Prostate gland (tissue), 2 donors: ENCODE measurements around the gene AGER. TPM values are rescaled to one million over a fixed set of nuclear protein-coding genes. Genes with fewer than 3 reads are reported as not detected.

Experiments
- DNase-seq: peaks from one replicate; pipeline ENCODE4 v3.0.0-alpha.2; 2019; ENCODE audit warnings: low spot score
- H3K27ac ChIP-seq, 2 donors: fragments of 200-600 bp; sonication (generic); 2 replicates each; pipeline ENCODE4 v1.5.1; 2017 to 2019
- H3K27me3 ChIP-seq: fragments of 200-600 bp; sonication (generic); replicated peaks from 2 replicates; pipeline ENCODE4 v1.5.1; 2019; ENCODE audit not compliant: insufficient read depth
- H3K36me3 ChIP-seq, 2 donors: fragments of 200-600 bp; sonication (generic); 1 replicate in 1 of 2; 2 replicates in 1 of 2; pipeline versions ENCODE4 v1.5.1 to v1.8.1; 2017 to 2019
- H3K4me1 ChIP-seq: fragments of 200-600 bp; sonication (generic); replicated peaks from 2 replicates; pipeline ENCODE4 v1.5.1; 2019
- H3K4me3 ChIP-seq, 2 donors: fragments of 200-600 bp; sonication (generic); 2 replicates each; pipeline ENCODE4 v1.5.1; 2017 to 2019
- H3K9me3 ChIP-seq: fragments of 200-600 bp; sonication (generic); 2 replicates; pipeline ENCODE4 v1.5.1; 2017
- CTCF ChIP-seq, 4 experiments: fragments of 200-600 bp in 2 of 4; fragments of 450-650 bp in 2 of 4; sonication (generic) in 2 of 4; IDR thresholded peaks; 1 replicate in 3 of 4; 2 replicates in 1 of 4; pipeline ENCODE4 v1.5.1; 2016 to 2019; ENCODE audit warnings: antibody characterized with exemption in 4 of 4, mild to moderate bottlenecking in 2 of 4, moderate library complexity in 2 of 4
- POLR2A ChIP-seq: fragments of 450-650 bp; IDR thresholded peaks from one replicate; pipeline ENCODE4 v1.6.1; 2016; ENCODE audit warnings: antibody characterized with exemption, mild to moderate bottlenecking
- POLR2AphosphoS5 ChIP-seq: sonication (generic); formaldehyde crosslinking; IDR thresholded peaks from one replicate; pipeline ENCODE4 v1.6.1; 2017; ENCODE audit warnings: antibody characterized with exemption
- whole genome bisulfite sequencing: methylation state at CpG from one replicate; pipeline ENCODE4 v1.1.5; 2018; 5-methylcytosine and 5-hydroxymethylcytosine counted together
- intact Hi-C: fragments of 100-400 bp; cut with DNase I; formaldehyde crosslinking; loops from one replicate; pipeline ENCODE4 v1.14.2; 2022
- total RNA-seq, 2 donors: library from RNA; depleted of rRNA; stranded (reverse); fragments of >200 nt; gene quantifications; one replicate each; pipeline ENCODE4 v1.1.0, GENCODE V29; 2016

Gene AGER
- total RNA-seq, 2 donors from 2014 or later = 3.3 to 3.8 TPM

DNA sequence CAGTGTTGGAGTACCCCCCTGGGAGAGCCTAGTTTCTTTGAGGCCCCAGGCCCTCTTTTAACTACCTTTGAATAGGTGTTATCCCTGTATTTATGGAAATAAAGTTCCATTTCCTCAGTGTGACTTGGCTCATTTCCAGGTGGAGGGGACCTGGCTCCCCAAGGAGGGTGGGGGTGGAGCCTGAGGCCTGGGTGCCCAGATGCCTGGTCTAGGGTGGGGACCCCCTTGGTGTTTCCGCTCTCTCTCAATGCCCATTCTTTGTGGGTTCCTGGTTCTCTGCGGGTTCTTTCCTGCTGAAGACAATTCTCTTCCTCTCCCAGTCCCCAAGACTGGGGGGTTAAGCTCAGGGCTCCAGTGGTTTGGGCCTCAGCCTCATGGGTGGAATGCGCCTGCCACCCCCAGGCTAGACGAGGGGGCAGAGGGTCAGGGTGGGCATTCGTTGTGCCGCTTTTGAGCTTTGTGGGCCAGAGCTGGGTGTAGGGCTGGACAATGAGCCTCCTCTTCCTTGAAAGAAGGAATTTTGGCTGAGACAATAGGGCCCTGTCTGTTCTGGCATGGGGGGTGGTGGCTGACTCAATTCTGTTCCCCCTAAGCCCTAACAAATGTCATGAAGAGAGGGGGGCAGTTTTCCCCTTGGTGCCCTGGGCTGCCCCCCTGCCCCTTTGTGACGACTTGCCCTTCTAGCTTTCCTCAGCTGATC is 20.3 kb downstream of the AGER start:
- Histone ChIP-seq H3K27ac (no peak overlapping the region), H3K9me3 (no peaks in the 10 kb centered on the region), H3K4me3 (no peak overlapping the region), H3K36me3 (no peaks in the 10 kb centered on the region), H3K27me3 (no peaks in the 10 kb centered on the region), H3K4me1 (no peaks in the 10 kb centered on the region)
- WGBS = 86% methylated on average over 7 of the region's 7 CpGs
- no peak for DNase-seq
- intact Hi-C loops = no loop called here
- TF ChIP-seq POLR2AphosphoS5 (no peak), CTCF (IDR thresholded peaks at IDR 0.05) (no peak), POLR2A (no peak)

DNA sequence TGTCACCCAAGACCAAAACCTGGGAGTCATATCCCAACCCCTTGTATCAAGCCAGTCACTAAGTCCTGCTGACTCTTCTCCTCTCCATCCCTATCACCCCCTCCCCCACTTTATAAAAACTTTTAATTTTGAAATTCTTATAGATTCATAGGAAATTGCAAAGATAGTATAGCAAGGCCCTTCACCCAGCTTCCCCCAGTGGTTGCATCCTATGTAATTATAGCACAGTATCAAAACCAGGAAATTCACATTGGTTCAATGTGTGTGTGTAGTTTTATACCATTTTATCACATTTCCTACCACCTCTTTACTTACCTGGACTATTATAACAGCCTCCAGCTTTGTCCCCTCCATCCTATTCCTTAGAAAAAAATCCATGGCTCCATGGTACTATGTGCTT is 26.0 kb downstream of the AGER start:
- no peak overlapping the region for H3K27ac ChIP-seq
- TF ChIP-seq POLR2A = no peak
- TF ChIP-seq POLR2AphosphoS5 = no peak
- TF ChIP-seq CTCF (IDR thresholded peaks at IDR 0.05) = no peak
- intact Hi-C loops = loop anchor here (10.0 kb wide), 2 partner anchors 193 to 253 kb away; partner anchors contain the start of gene ZBTB12
- no peaks in the 10 kb centered on the region for H3K9me3 ChIP-seq
- H3K27me3 ChIP-seq = no peaks in the 10 kb centered on the region
- no peak for DNase-seq
- peaks cover 0 to 5% of the 10 kb centered on the region in 2 donors for H3K36me3 ChIP-seq
- H3K4me3 ChIP-seq = no peak overlapping the region
- peaks cover 9% of the 10 kb centered on the region for H3K4me1 ChIP-seq

- Histone ChIP-seq H3K27me3 (no peaks in the 10 kb centered on the region), H3K9me3 (no peaks in the 10 kb centered on the region), H3K4me3 (no peak overlapping the region), H3K4me1 (peaks cover 14% of the 10 kb centered on the region), H3K27ac (no peak overlapping the region), H3K36me3 (peaks cover 0 to 5% of the 10 kb centered on the region in 2 donors)
- intact Hi-C loops = loop anchor here (10.0 kb wide), 2 partner anchors 192 to 252 kb away; partner anchors contain the start of gene ZBTB12
- WGBS = 91% methylated on average over 9 of the region's 9 CpGs
- DNase-seq = no peak
- TF ChIP-seq POLR2A (no peak), POLR2AphosphoS5 (no peak), CTCF (IDR thresholded peaks at IDR 0.05) (no peak)
Observed at GRCh38 chr6:32156891-32157290, 27.2 kb downstream of the AGER start.

DNA sequence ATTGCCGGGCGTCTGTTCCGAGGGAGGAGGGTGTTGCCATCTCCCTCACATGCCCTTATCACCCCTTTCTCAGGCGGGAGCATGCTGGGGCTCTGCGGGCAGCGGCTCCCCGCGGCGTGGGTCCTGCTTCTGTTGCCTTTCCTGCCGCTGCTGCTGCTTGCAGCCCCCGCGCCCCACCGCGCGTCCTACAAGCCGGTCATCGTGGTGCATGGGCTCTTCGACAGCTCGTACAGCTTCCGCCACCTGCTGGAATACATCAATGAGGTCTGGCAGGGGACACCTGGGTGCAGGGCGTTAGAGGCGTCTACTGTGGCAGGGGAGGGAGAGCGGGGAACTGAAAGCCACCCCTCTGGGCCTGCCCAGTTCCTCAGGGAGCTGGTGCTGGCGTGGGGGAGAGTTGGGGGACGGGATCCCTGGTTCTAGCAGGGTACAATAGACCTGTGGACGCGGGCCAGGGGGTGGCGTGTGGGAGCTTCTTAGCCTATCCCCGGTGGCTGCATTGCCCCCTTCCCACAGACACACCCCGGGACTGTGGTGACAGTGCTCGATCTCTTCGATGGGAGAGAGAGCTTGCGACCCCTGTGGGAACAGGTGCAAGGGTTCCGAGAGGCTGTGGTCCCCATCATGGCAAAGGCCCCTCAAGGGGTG is 29.4 kb downstream of the AGER start:
- Histone ChIP-seq H3K27ac (peak overlapping the region; percentile 88 to 89), H3K9me3 (no peaks in the 10 kb centered on the region), H3K36me3 (peaks cover 0 to 5% of the 10 kb centered on the region in 2 donors), H3K4me3 (peak overlapping the region; percentile 53 to 61), H3K27me3 (no peaks in the 10 kb centered on the region), H3K4me1 (peaks cover 14% of the 10 kb centered on the region)
- 2% methylated on average over 31 of the region's 34 CpGs for WGBS
- peak; percentile 79 for DNase-seq
- TF ChIP-seq POLR2A = peak; percentile 28
- TF ChIP-seq CTCF (IDR thresholded peaks at IDR 0.05) = peak; percentile 27 to 87 (median 70)
- peak; percentile 54 for TF ChIP-seq POLR2AphosphoS5
- intact Hi-C loops = loop anchor here (1.0 to 10.0 kb wide), 3 partner anchors 36 to 250 kb away; partner anchors contain the start of gene ZBTB12
